Duodenal mucosa (tissue), 2 donors: ENCODE results near the gene TUBA1C.
"Not testable (repeated sequence)": the region's sequence is repeated elsewhere in the genome, so short reads cannot be mapped to it uniquely, and the experiment has no call there.

ENCODE experiments used
- H3K27ac ChIP-seq: one replicate; pipeline ENCODE4 v1.7.0; 2013; ENCODE audit warnings: low read depth, low read length
- H3K27me3 ChIP-seq, 2 donors: one replicate each; pipeline ENCODE4 v1.7.0; 2013; ENCODE audit warnings: low read length in 2 of 2, control low read depth in 1 of 2; ENCODE audit not compliant: insufficient read depth in 2 of 2, control insufficient read depth in 1 of 2
- H3K36me3 ChIP-seq, 2 donors: one replicate each; pipeline ENCODE4 v1.7.0; 2013; ENCODE audit warnings: low read length in 2 of 2, control low read depth in 1 of 2; ENCODE audit not compliant: insufficient read depth in 2 of 2, control insufficient read depth in 1 of 2
- H3K4me1 ChIP-seq, 2 donors: one replicate each; pipeline ENCODE4 v1.7.0; 2013; ENCODE audit warnings: low read length in 2 of 2, control low read depth in 1 of 2; ENCODE audit not compliant: insufficient read depth in 2 of 2, control insufficient read depth in 1 of 2
- H3K4me3 ChIP-seq, 2 donors: one replicate each; pipeline ENCODE4 v1.7.0; 2013; ENCODE audit warnings: low read length in 2 of 2, low read depth in 1 of 2
- H3K9ac ChIP-seq, 2 donors: one replicate each; pipeline ENCODE4 v1.7.0; 2013; ENCODE audit warnings: low read length in 2 of 2, low read depth in 1 of 2
- H3K9me3 ChIP-seq, 2 donors: one replicate each; pipeline ENCODE4 v1.7.0; 2013; ENCODE audit warnings: low read length in 2 of 2, control low read depth in 1 of 2; ENCODE audit not compliant: control insufficient read depth in 1 of 2

The TUBA1C gene

GRCh38 chr12:49310451-49311000, 45.6 kb downstream of the TUBA1C start:
- not testable (repeated sequence) for H3K9me3 ChIP-seq, H3K9ac ChIP-seq, H3K27me3 ChIP-seq, H3K27ac ChIP-seq, H3K4me3 ChIP-seq, H3K36me3 ChIP-seq
- H3K4me1 ChIP-seq: peaks cover 5 to 13% of the 10 kb centered on the region in 2 donors

DNA sequence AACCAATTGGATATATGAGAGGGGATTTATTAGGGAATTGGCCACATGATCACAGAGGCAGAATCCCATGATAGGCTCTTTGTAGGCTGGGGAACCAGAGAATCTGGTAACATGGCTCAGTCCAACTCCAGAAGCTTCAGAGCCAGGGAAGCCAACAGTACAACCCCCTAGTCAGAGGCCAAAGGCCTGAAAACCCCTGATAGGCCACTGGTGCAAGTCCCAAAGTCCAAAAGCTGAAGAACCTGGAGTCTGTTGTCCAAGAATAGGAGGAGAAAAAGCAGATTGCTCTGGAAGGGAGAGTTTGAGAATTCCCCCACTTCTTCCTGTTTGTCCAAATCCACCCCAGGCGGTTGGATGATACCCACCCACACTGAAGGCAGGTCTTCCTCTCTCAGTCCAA, 49.9 kb downstream of the TUBA1C start:
- H3K9ac ChIP-seq: no peak overlapping the region
- no peaks in the 10 kb centered on the region for H3K27me3 ChIP-seq
- H3K9me3 ChIP-seq: no peaks in the 10 kb centered on the region
- peaks cover 5 to 8% of the 10 kb centered on the region in 2 donors for H3K4me1 ChIP-seq
- no peaks in the 10 kb centered on the region for H3K36me3 ChIP-seq
- H3K27ac ChIP-seq: no peak overlapping the region
- no peak overlapping the region for H3K4me3 ChIP-seq

DNA sequence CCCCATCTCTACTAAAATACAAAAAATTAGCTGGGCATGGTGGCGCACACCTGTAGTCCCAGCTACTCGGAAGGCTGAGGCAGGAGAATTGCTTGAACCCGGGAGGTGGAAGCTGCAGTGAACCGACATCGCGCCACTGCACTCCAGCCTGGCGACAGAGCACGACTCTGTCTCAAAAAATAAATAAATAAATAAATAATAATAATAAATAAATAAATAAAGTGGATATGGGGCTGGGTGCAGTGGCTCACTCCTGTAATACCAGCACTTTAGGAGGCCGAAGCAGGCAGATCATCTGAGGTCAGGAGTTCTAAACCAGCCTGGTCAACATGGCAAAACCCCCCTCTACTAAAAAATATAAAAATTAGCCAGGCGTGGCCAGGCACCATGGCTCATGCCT, 52.2 kb downstream of the TUBA1C start:
- H3K36me3 ChIP-seq, H3K9me3 ChIP-seq, H3K27me3 ChIP-seq, H3K9ac ChIP-seq, H3K4me3 ChIP-seq, H3K27ac ChIP-seq: not testable (repeated sequence)
- peaks cover 9 to 12% of the 10 kb centered on the region in 2 donors for H3K4me1 ChIP-seq

- not testable (repeated sequence) for H3K4me3 ChIP-seq, H3K36me3 ChIP-seq, H3K27ac ChIP-seq, H3K9ac ChIP-seq, H3K27me3 ChIP-seq, H3K9me3 ChIP-seq
- peaks cover 15 to 19% of the 10 kb centered on the region in 2 donors for H3K4me1 ChIP-seq
These were observed 55.7 kb downstream of the TUBA1C start for GRCh38 chr12:49320411-49321103.

GRCh38 chr12:49322367-49322707, 57.5 kb downstream of the TUBA1C start:
- Histone ChIP-seq H3K4me3 (peak overlapping the region; percentile 90 to 93), H3K9me3 (no peaks in the 10 kb centered on the region), H3K27ac (no peak overlapping the region), H3K4me1 (peaks cover 15 to 19% of the 10 kb centered on the region in 2 donors), H3K9ac (peak overlapping the region; percentile 35 to 74), H3K27me3 (no peaks in the 10 kb centered on the region), H3K36me3 (no peaks in the 10 kb centered on the region)

- no peaks in the 10 kb centered on the region for H3K27me3 ChIP-seq
- H3K4me3 ChIP-seq: peak within 1 kb of the TSS; percentile 90 to 93
- peaks cover 15 to 19% of the 10 kb centered on the region in 2 donors for H3K4me1 ChIP-seq
- H3K9me3 ChIP-seq: no peaks in the 10 kb centered on the region
- no peaks in the 10 kb centered on the region for H3K36me3 ChIP-seq
- no peak within 1 kb of the TSS for H3K27ac ChIP-seq
- peak within 1 kb of the TSS; percentile 61 to 79 for H3K9ac ChIP-seq
These were observed 58.0 kb downstream of the TUBA1C start, which contains the start of gene TROAP for GRCh38 chr12:49322708-49323523. TSS of gene TROAP (plus strand) at chr12:49323255. CDS start at chr12:49323609, 354 bp downstream.

- Histone ChIP-seq H3K9me3 (no peaks in the 10 kb centered on the region), H3K9ac (peak overlapping the region; percentile 61 to 79), H3K4me3 (peak overlapping the region; percentile 90 to 93), H3K27me3 (no peaks in the 10 kb centered on the region), H3K36me3 (no peaks in the 10 kb centered on the region), H3K4me1 (peaks cover 15 to 19% of the 10 kb centered on the region in 2 donors), H3K27ac (no peak overlapping the region)
These were observed 58.7 kb downstream of the TUBA1C start for GRCh38 chr12:49323524-49324097.
